ENCODE results near the gene SPI1.
"Not testable (repeated sequence)": the region's sequence is repeated elsewhere in the genome, so short reads cannot be mapped to it uniquely, and the experiment has no call there.

The SPI1 gene

GRCh38 chr11:47326198-47326597 lies 52.1 kb downstream of the SPI1 start:
- H3K9me3 ChIP-seq (ENCODE audit: control insufficient read depth in 2 of 2, low read length in 2 of 2) = no peaks in the 10 kb centered on the region
- no peak overlapping the region for H3K4me3 ChIP-seq (ENCODE audit: low read length in 2 of 2)
- peaks cover 42 to 63% of the 10 kb centered on the region in 2 donors for H3K36me3 ChIP-seq (ENCODE audit: control insufficient read depth in 2 of 2, insufficient read depth in 2 of 2, low read length in 2 of 2)
- peaks cover 0 to 5% of the 10 kb centered on the region in 2 donors for H3K4me1 ChIP-seq (ENCODE audit: control insufficient read depth in 2 of 2, insufficient read depth in 2 of 2, low read length in 2 of 2)
- H3K9ac ChIP-seq (ENCODE audit: low read depth in 1 of 2, low read length in 2 of 2) = no peak overlapping the region
- H3K27ac ChIP-seq (ENCODE audit: low read depth in 2 of 2, low read length in 2 of 2) = no peak overlapping the region
- no peaks in the 10 kb centered on the region for H3K27me3 ChIP-seq (ENCODE audit: control insufficient read depth in 2 of 2, insufficient read depth in 2 of 2, low read length in 2 of 2)

- no peak overlapping the region for H3K9ac ChIP-seq (ENCODE audit: low read depth in 1 of 2, low read length in 2 of 2)
- H3K36me3 ChIP-seq (ENCODE audit: control insufficient read depth in 2 of 2, insufficient read depth in 2 of 2, low read length in 2 of 2) = peaks cover 42 to 64% of the 10 kb centered on the region in 2 donors
- H3K9me3 ChIP-seq (ENCODE audit: control insufficient read depth in 2 of 2, low read length in 2 of 2) = no peaks in the 10 kb centered on the region
- H3K4me1 ChIP-seq (ENCODE audit: control insufficient read depth in 2 of 2, insufficient read depth in 2 of 2, low read length in 2 of 2) = no peaks in the 10 kb centered on the region
- no peak overlapping the region for H3K4me3 ChIP-seq (ENCODE audit: low read length in 2 of 2)
- no peaks in the 10 kb centered on the region for H3K27me3 ChIP-seq (ENCODE audit: control insufficient read depth in 2 of 2, insufficient read depth in 2 of 2, low read length in 2 of 2)
- no peak overlapping the region for H3K27ac ChIP-seq (ENCODE audit: low read depth in 2 of 2, low read length in 2 of 2)
Observed at GRCh38 chr11:47325271-47326041, 52.9 kb downstream of the SPI1 start.

- Histone ChIP-seq H3K4me1 (ENCODE audit: control insufficient read depth in 2 of 2, insufficient read depth in 2 of 2, low read length in 2 of 2) (no peaks in the 10 kb centered on the region), H3K4me3 (ENCODE audit: low read length in 2 of 2) (no peak overlapping the region), H3K9me3 (ENCODE audit: control insufficient read depth in 2 of 2, low read length in 2 of 2) (no peaks in the 10 kb centered on the region), H3K27ac (ENCODE audit: low read depth in 2 of 2, low read length in 2 of 2) (no peak overlapping the region), H3K9ac (ENCODE audit: low read depth in 1 of 2, low read length in 2 of 2) (no peak overlapping the region), H3K36me3 (ENCODE audit: control insufficient read depth in 2 of 2, insufficient read depth in 2 of 2, low read length in 2 of 2) (peaks cover 37 to 56% of the 10 kb centered on the region in 2 donors), H3K27me3 (ENCODE audit: control insufficient read depth in 2 of 2, insufficient read depth in 2 of 2, low read length in 2 of 2) (no peaks in the 10 kb centered on the region)
Observed at GRCh38 chr11:47324520-47324919, 53.8 kb downstream of the SPI1 start.

- Histone ChIP-seq H3K9ac (ENCODE audit: low read depth in 1 of 2, low read length in 2 of 2) (no peak overlapping the region), H3K9me3 (ENCODE audit: control insufficient read depth in 2 of 2, low read length in 2 of 2) (no peaks in the 10 kb centered on the region), H3K27ac (ENCODE audit: low read depth in 2 of 2, low read length in 2 of 2) (no peak overlapping the region), H3K4me3 (ENCODE audit: low read length in 2 of 2) (no peak overlapping the region), H3K4me1 (ENCODE audit: control insufficient read depth in 2 of 2, insufficient read depth in 2 of 2, low read length in 2 of 2) (no peaks in the 10 kb centered on the region), H3K36me3 (ENCODE audit: control insufficient read depth in 2 of 2, insufficient read depth in 2 of 2, low read length in 2 of 2) (peaks cover 31 to 42% of the 10 kb centered on the region in 2 donors), H3K27me3 (ENCODE audit: control insufficient read depth in 2 of 2, insufficient read depth in 2 of 2, low read length in 2 of 2) (no peaks in the 10 kb centered on the region)
Observed at GRCh38 chr11:47318166-47318565, 60.2 kb downstream of the SPI1 start.

- Histone ChIP-seq H3K4me1 (ENCODE audit: control insufficient read depth in 2 of 2, insufficient read depth in 2 of 2, low read length in 2 of 2) (no peaks in the 10 kb centered on the region), H3K9me3 (ENCODE audit: control insufficient read depth in 2 of 2, low read length in 2 of 2) (no peaks in the 10 kb centered on the region), H3K9ac (ENCODE audit: low read depth in 1 of 2, low read length in 2 of 2) (no peak overlapping the region), H3K27me3 (ENCODE audit: control insufficient read depth in 2 of 2, insufficient read depth in 2 of 2, low read length in 2 of 2) (no peaks in the 10 kb centered on the region), H3K36me3 (ENCODE audit: control insufficient read depth in 2 of 2, insufficient read depth in 2 of 2, low read length in 2 of 2) (peaks cover 33 to 52% of the 10 kb centered on the region in 2 donors), H3K27ac (ENCODE audit: low read depth in 2 of 2, low read length in 2 of 2) (no peak overlapping the region), H3K4me3 (ENCODE audit: low read length in 2 of 2) (no peak overlapping the region)
Observed at GRCh38 chr11:47317064-47317828, 61.1 kb downstream of the SPI1 start.

GRCh38 chr11:47316501-47316900 lies 61.8 kb downstream of the SPI1 start:
- H3K36me3 ChIP-seq (ENCODE audit: control insufficient read depth in 2 of 2, insufficient read depth in 2 of 2, low read length in 2 of 2) = peaks cover 33 to 52% of the 10 kb centered on the region in 2 donors

GRCh38 chr11:47314992-47315391 lies 63.4 kb downstream of the SPI1 start:
- no peak overlapping the region for H3K9ac ChIP-seq (ENCODE audit: low read depth in 1 of 2, low read length in 2 of 2)
- H3K27me3 ChIP-seq (ENCODE audit: control insufficient read depth in 2 of 2, insufficient read depth in 2 of 2, low read length in 2 of 2) = no peaks in the 10 kb centered on the region
- no peak overlapping the region for H3K27ac ChIP-seq (ENCODE audit: low read depth in 2 of 2, low read length in 2 of 2)
- H3K4me3 ChIP-seq (ENCODE audit: low read length in 2 of 2) = no peak overlapping the region
- H3K9me3 ChIP-seq (ENCODE audit: control insufficient read depth in 2 of 2, low read length in 2 of 2) = no peaks in the 10 kb centered on the region
- H3K4me1 ChIP-seq (ENCODE audit: control insufficient read depth in 2 of 2, insufficient read depth in 2 of 2, low read length in 2 of 2) = no peaks in the 10 kb centered on the region
- H3K36me3 ChIP-seq (ENCODE audit: control insufficient read depth in 2 of 2, insufficient read depth in 2 of 2, low read length in 2 of 2) = peaks cover 39 to 55% of the 10 kb centered on the region in 2 donors

More at GRCh38 chr11:47316501-47316900, 61.8 kb downstream of the SPI1 start:
- not testable (repeated sequence) for H3K4me1 ChIP-seq (ENCODE audit: control insufficient read depth in 2 of 2, insufficient read depth in 2 of 2, low read length in 2 of 2); H3K9ac ChIP-seq (ENCODE audit: low read depth in 1 of 2, low read length in 2 of 2); H3K27me3 ChIP-seq (ENCODE audit: control insufficient read depth in 2 of 2, insufficient read depth in 2 of 2, low read length in 2 of 2); H3K27ac ChIP-seq (ENCODE audit: low read depth in 2 of 2, low read length in 2 of 2); H3K4me3 ChIP-seq (ENCODE audit: low read length in 2 of 2); H3K9me3 ChIP-seq (ENCODE audit: control insufficient read depth in 2 of 2, low read length in 2 of 2)

- H3K27ac ChIP-seq (ENCODE audit: low read depth in 2 of 2, low read length in 2 of 2) = no peak overlapping the region
- no peak overlapping the region for H3K9ac ChIP-seq (ENCODE audit: low read depth in 1 of 2, low read length in 2 of 2)
- peaks cover 50 to 77% of the 10 kb centered on the region in 2 donors for H3K36me3 ChIP-seq (ENCODE audit: control insufficient read depth in 2 of 2, insufficient read depth in 2 of 2, low read length in 2 of 2)
- no peaks in the 10 kb centered on the region for H3K9me3 ChIP-seq (ENCODE audit: control insufficient read depth in 2 of 2, low read length in 2 of 2)
- H3K4me3 ChIP-seq (ENCODE audit: low read length in 2 of 2) = no peak overlapping the region
- no peaks in the 10 kb centered on the region for H3K27me3 ChIP-seq (ENCODE audit: control insufficient read depth in 2 of 2, insufficient read depth in 2 of 2, low read length in 2 of 2)
- no peaks in the 10 kb centered on the region for H3K4me1 ChIP-seq (ENCODE audit: control insufficient read depth in 2 of 2, insufficient read depth in 2 of 2, low read length in 2 of 2)
Observed at GRCh38 chr11:47308050-47308823, 70.1 kb downstream of the SPI1 start.

GRCh38 chr11:47306484-47306844 lies 71.9 kb downstream of the SPI1 start:
- Histone ChIP-seq H3K36me3 (ENCODE audit: control insufficient read depth in 2 of 2, insufficient read depth in 2 of 2, low read length in 2 of 2) (peaks cover 44 to 71% of the 10 kb centered on the region in 2 donors), H3K9ac (ENCODE audit: low read depth in 1 of 2, low read length in 2 of 2) (no peak overlapping the region), H3K4me3 (ENCODE audit: low read length in 2 of 2) (no peak overlapping the region), H3K27me3 (ENCODE audit: control insufficient read depth in 2 of 2, insufficient read depth in 2 of 2, low read length in 2 of 2) (no peaks in the 10 kb centered on the region), H3K4me1 (ENCODE audit: control insufficient read depth in 2 of 2, insufficient read depth in 2 of 2, low read length in 2 of 2) (no peaks in the 10 kb centered on the region), H3K27ac (ENCODE audit: low read depth in 2 of 2, low read length in 2 of 2) (no peak overlapping the region), H3K9me3 (ENCODE audit: control insufficient read depth in 2 of 2, low read length in 2 of 2) (no peaks in the 10 kb centered on the region)

Measured in mucosa of rectum (tissue), 2 donors.